Measurements from ENCODE around the gene NKG7. TPM values are rescaled to one million over a fixed set of nuclear protein-coding genes. Genes with fewer than 3 reads are reported as not detected.

NKG7 gene
- total RNA-seq, 1 donor: 24.0 TPM

DNA sequence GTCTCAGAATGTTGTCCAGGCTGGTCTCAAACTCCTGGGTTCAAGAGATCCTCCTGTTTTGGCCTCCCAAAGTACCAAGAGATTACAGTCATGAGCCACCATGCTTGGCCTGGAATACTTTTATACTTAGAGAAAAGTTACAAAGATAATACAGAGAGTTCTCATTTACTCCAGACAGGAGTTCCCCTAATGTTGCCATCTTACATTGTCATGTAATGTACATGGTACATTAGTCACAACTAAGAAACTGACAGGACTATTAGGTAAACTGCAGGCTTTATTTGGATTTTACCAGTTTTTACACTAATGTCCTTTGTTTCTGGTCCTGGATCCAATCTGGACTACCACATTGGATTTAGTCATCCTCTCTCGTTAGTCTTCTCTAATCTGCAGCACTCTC, 20.2 kb upstream of the NKG7 start:
- DNase-seq (ENCODE audit: low read depth in 2 of 3, low spot score in 2 of 3): no peak

DNA sequence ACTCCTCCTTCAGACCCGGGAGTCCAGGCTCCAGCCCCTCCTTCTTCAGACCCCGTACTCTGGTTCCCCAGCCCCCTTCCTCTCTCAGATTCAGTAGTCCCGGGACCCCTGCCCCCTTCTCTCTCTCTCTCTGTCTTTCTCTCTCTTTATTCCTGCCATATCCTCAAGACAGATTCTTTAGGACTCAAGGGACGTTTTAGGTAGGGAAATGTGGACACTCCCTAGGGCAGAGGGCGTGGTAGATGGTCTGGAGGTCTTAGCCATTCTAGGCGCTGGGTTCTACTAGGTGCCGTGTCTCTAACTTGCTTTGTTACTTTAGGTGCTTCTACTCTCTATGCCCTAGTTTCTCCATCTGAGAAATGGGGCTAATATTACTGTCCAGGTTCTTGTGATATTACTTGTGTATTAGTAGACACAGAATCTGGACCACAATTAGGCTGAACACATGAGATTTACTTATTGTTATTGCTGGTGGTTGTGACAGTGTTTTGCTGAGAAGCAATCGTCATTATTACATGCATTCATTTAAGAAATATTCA, 18.7 kb upstream of the NKG7 start:
- DNase-seq (ENCODE audit: low read depth in 2 of 3, low spot score in 2 of 3): no peak

- no peak for DNase-seq (ENCODE audit: low read depth in 2 of 3, low spot score in 2 of 3)
Observed at GRCh38 chr19:51389143-51389542, 16.7 kb upstream of the NKG7 start.

DNA sequence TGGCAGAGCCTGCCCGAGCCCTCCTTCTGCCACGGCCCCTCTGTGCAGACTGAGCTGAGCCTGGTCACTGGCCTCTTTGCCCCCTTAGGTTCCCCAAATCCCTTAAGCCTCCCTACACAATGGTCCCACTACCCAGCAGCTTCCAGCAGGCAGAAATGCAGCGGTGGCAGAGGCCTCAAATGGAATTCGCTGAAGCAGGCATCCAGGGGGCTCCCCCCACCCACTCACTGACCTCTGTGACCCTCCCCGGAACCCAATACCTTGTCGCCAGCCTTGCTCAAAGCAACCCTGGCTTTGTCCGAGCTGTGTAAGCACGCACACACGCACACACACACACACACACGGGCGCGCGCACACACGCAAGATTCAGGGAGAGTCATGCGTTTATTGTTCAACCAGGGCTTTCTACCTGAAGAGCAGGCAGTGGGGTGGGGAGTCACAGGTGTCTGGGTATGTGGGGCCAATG, 15.5 kb upstream of the NKG7 start, which contains the start of gene LIM2:
TSS of gene LIM2 (minus strand) at position 51 of the 466 bp plus-strand sequence. CDS start 531 bp downstream, outside the sequence.
- DNase-seq (ENCODE audit: low read depth in 2 of 3, low spot score in 2 of 3): no peak

GRCh38 chr19:51386882-51387520, 14.5 kb upstream of the NKG7 start:
- DNase-seq (ENCODE audit: low read depth in 2 of 3, low spot score in 2 of 3): no peak

DNA sequence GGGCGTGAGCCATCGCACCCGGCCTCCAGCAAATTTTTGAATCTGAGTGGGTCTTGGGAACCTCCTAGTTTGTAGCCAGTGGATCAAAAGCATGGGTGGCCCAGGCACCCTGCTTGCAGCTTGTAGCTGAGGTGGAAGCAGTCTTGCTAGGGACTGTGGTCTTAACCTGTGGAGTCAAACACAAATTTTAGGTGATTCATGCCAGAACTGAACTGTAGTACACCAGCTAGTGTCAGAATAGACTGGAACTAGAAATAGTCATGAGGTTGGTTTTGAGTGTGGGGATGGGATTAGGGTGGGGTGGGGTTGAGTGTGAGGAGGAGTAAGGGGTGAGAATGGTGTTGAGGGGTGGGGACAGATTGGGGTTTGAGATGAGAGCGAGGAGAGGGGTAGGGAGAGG, 9.6 kb upstream of the NKG7 start:
- DNase-seq (ENCODE audit: low read depth in 2 of 3, low spot score in 2 of 3): no peak

DNA sequence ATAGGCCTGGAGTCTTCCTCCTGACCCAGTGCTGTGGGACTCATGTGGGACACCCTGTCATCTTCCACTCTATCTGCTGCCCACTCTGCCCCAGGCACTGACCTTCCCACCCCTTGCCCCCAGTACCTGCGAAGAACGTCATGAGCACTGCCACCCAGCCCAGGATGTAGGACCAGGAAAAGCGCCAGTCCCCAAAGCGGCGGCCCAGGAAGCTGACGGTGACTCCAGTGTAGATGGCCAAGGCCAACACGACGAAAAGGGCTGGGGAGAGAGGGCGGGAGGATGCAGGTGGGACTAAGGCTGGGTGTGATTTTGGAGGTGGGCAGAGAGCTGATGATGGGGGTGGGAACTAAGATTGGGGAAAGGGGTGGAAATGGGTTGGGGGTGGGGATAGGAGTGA, 7.9 kb upstream of the NKG7 start:
- no peak for DNase-seq (ENCODE audit: low read depth in 2 of 3, low spot score in 2 of 3)

- no peak for DNase-seq (ENCODE audit: low read depth in 2 of 3, low spot score in 2 of 3)
Observed at GRCh38 chr19:51377422-51377821, 5.0 kb upstream of the NKG7 start.

DNA sequence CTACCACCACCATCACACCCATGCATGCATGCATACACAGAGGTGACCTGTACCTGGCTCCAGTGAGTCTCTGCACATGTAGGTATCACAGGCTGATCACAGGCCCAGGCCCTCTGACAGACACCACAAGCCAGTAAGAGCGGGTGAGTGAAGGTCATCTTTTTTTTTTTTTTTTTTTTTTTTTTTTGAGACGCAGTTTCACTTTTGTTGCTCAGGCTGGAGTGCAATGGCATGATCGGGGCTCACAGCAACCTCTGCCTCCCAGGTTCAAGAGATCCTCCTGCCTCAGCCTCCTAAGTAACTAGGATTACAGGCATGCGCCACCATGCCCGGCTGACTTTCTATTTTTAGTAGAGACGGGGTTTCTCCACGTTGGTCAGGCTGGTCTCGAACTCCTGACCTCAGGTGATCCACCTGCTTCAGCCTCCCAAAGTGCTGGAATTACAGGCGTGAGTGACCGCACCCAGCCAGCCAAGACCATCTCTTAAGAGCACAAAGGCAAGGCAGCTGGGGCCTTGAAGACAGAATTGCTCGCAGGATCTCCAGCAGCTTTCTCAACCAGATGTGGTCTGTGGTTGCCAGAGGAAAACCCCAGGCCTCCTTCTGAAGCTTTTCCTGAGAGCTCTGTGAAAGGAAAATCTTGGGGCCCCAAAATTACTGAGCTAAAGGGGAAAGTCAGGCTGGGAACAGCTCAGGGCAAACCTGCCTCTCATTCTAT, 3.2 kb upstream of the NKG7 start:
- peak in 1 of 3 donors; percentile 35 for DNase-seq (ENCODE audit: low read depth in 2 of 3, low spot score in 2 of 3)

- DNase-seq (ENCODE audit: low read depth in 2 of 3, low spot score in 2 of 3): no peak
Observed at GRCh38 chr19:51372021-51372648, 319 bp downstream of the NKG7 start.

- DNase-seq (ENCODE audit: low read depth in 2 of 3, low spot score in 2 of 3): no peak
Observed at GRCh38 chr19:51371186-51371690, 1.2 kb downstream of the NKG7 start.

DNA sequence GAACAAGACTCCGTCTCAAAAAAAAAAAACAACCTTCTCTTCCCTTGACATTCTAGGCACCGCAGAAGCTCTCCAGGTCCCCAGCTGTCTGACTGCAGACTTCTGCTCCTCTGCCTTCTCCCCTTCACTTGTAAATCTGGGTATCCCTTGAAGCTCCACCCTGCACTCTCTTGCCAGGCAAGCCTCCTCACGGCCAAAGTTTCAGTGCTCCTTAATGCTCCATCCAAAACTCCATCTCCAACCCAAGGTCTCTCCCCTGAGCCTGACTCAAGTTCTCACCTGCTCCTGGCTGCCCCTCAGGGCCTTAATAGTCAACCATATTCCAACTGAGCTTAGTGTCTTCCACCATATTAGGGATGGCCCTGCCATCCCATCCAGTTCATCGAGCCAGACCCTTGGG, 2.2 kb downstream of the NKG7 start:
- DNase-seq (ENCODE audit: low read depth in 2 of 3, low spot score in 2 of 3): no peak

DNA sequence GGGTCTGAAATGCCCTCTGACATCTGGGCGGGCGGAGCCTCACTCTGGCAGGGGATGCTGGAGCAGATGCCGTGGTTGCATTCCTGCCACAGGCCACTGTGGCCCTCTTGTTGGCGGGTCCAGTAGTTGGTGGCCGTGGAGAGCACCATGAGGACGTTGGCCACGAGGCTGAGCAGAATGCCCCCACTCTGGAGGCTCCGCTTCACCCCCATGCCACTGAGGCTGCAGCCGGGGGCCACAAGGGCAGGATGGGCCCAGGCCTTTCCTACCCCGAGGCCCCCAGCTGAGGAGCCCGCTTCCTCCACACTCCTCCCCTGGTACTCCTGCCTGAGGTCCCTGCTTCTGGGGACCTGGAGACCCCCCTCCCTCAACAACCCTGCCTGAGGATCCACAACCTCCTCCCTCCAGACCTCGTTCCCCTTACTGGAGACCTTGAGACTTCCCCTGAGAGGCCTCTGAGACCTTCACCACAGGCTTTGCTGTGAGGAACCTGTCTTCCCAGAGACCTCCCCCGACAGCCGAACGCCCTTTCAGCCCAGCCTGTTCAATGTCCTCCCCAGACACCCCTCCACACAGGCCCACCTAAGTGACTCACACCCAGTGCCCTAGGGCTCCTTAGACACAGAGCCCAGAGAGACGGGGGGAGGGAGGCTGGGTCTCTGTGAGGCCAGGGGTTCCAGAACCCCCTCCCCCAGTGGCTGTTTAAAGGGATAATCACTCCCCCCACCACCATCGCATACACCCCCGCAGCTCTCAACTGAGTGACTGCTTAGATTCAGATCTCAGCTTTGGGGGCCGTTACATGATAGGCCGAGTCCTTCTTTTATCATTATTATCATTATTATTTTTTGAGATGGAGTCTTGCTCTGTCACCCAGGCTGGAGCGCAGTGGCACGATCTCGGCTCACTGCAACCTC, 3.8 kb downstream of the NKG7 start, which contains the start of gene CLDND2:
TSS of gene CLDND2 (minus strand) at position 638 of the 917 bp plus-strand sequence. CDS start at position 212, 426 bp downstream.
- DNase-seq (ENCODE audit: low read depth in 2 of 3, low spot score in 2 of 3): peak in 2 of 3 donors; percentile 55 to 59

DNA sequence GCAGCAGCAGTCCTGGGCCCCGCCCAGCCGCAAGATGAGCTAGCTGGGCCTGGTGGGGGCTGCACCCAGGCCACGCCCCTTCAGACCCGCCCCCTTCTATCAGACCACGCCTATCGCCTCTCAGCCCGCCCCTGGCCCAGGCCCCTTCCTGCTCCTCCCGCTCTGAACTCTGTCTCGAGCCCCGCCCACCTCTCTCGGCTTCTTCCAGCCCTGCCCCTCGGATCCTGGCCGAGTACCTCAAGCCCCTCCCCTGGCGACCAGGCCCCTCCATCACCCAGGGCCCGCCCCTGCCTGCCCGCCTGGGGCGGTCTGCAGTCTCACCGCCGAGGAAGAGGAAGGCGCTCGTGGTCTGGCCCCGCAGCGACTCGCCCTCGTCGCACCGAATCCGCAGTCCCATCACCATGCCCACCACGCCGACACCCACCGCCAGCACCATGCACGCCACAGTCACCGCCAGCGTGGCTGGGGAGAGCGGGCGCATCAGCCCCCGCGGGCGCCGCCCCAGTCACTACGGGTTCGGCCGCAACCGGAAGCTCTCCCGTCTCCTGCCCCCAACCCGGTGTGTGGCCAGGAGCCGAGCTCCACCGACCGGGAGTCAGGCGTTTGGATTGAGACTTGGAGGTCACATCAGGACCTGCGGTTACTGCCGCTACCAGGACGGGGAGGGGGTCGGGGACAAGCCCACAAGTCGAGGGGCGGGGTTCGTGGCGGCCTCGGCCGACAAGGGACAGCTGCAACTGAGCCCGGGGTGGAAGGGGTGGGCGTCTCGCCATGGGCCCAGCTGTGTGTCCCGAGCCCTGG, 4.7 kb downstream of the NKG7 start:
- peak; percentile 81 to 97 (median 97) for DNase-seq (ENCODE audit: low read depth in 2 of 3, low spot score in 2 of 3)

DNA sequence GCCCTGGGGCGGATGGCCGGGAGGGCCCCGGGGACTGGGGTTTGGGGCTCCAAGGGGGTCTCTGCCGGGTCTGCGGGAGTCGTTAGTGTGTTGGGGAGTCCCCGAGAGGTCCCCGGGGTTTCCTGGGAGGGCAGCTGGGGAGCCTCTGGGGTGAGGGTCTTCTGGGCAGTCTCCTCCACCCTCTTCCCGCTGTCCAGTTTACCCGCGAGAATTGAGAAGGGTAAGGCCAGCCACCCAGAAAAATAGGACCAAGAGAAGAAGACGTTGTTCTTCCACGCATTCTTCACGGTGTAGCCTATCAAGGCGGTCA, 5.2 kb downstream of the NKG7 start:
- no peak for DNase-seq (ENCODE audit: low read depth in 2 of 3, low spot score in 2 of 3)

DNA sequence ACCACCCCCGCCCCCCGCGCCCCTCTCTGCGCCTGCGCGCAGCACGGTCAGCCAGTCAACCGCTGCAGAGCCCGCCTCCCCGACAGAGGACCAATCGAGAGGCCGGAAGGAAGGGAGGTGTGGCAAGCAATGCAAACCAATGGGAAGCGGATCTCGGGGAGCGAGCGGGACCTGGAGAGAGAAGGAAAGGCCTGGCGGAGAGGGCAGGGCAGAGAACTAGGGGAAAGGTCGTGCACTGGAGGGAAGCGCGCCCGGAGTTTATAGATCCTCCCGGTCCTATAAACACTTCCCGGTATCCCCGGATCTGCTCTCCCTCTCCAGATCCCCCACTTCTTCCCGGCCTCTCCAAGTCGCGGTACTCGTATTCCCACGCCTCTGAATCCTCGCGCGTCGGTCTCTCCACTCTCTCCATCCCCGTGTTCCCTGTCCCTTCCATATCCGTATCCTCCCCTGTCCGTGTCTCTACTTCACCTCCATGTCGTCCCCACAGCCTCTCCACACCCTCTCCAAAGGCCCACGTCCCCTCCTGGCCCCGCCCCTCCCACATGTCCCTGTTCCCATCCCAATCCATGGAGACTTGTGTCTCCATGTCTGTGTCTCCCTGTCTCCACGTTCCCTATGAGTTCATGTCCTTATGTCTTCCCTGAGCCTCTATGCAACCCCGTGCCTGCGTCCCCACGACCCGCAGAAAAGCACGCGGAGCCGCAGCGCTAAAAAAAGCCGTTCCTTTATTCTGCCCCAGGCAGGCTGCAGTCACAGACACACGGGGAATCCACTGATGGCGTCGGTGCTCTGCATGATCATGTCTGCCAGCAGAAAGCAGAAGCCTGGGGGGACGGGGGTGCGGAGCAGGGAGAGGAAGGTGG, 5.8 kb downstream of the NKG7 start:
- peak; percentile 73 to 98 (median 96) for DNase-seq (ENCODE audit: low read depth in 2 of 3, low spot score in 2 of 3)

DNA sequence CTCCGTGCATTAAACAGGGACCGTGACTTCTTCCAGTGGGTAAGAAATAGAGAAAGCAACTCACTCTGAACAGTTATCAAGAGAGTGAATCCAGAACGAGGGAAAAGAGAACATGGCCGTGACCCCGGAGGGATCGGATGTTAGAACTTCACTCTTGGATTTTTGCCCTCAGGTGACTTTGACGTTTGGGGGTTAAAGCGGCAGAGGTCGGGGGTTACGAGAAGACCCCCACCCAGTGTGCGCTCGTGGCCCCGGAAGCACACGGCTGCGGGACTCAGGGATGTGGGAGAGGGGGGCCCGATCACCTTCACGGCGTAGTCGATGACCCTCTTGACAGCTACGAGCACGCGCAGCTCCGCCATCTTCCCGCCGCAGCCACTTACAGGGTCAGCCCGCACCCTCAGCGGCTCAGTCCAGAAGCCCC, 6.5 kb downstream of the NKG7 start, which contains the start of gene ETFB:
TSS of gene ETFB (minus strand) at position 424 of the 424 bp plus-strand sequence. CDS start at position 362, 62 bp downstream.
- DNase-seq (ENCODE audit: low read depth in 2 of 3, low spot score in 2 of 3): no peak
